Stimulated activated CD8-positive, alpha-beta memory T cell treated with anti-CD3 and anti-CD28 coated beads, Interleukin-4, amount 100 ng/mL, for 24 hours (primary cell): ENCODE measurements around the gene JAK1.
A peak's percentile ranks its signal among the peaks of the same experiment; 100 is the strongest.

Experiments
- DNase-seq: peaks from one replicate; pipeline ENCODE4 v3.0.0-alpha.2; 2020; ENCODE audit warnings: low read depth

The JAK1 gene

DNA sequence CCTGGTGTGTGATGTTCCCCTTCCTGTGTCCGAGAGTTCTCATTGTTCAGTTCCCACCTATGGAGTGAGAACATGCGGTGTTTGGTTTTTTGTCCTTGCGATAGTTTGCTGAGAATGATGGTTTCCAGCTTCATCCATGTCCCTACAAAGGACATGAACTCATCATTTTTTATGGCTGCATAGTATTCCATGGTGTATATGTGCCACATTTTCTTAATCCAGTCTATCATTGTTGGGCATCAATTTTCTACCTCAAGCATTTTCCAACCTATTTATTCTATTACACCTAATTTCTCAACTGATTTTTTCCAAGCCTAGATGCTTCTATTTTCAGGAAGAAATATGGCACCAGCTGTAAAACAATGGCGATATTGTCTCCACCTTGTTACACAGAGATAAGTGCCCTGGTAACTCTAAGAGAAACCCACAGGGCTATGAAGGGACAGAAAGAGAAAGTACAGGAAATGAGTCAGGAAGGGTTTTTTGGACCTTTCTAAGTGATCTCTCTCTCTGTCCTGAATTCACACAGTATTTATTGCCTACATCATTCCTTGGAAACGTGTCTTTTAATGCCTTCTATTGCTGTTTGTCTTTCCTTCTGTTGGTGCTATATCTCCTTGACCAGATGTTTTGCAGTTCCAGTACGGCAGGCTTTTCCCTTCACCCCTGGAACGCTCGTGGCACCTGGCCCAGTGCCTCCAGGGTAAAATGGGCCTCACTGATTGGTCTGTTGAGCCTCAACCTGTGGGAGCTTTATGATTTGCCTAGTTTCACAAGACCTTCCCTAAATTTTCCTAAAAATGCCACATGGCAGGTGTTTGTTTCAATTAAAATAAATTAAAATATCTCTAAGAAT is 14.6 kb upstream of the JAK1 start:
- DNase-seq = no peak

DNA sequence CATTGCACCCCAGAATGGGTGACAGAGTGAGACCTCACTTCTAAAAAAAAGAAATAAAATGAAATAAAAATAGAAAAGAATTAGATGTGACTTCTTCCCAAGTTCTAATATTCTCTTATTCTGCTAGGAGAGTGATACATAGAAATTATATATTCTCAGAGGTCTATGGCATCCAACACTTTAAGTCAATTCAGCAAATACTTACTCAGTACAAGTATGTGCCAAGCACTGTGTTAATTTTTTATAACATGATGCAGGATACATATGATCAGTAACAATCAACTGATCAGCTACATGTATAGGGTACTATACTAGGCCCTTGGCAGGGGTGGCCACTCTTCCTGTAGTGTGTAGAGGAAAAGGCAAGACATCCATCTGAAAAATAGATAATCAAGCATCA is 13.0 kb upstream of the JAK1 start:
- DNase-seq = no peak

DNA sequence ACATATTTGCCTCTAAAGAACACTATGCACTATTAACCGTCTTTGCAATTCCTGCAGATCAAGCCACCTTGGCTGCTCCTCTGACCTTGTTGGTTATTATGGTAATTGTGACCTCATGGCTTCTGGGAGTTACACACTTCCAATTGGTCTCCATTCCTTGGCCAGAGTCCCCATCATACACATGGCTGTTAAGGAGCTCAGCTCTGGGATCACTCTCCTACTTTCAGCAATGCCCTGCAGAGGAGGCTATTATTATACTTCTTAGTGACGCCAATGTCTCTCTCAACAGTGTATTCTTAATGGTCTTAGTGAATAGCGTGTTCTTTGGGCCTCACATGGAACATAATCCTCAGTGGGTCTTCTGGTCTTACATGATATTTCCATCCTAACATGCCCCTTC is 10.0 kb upstream of the JAK1 start:
- DNase-seq = no peak

DNA sequence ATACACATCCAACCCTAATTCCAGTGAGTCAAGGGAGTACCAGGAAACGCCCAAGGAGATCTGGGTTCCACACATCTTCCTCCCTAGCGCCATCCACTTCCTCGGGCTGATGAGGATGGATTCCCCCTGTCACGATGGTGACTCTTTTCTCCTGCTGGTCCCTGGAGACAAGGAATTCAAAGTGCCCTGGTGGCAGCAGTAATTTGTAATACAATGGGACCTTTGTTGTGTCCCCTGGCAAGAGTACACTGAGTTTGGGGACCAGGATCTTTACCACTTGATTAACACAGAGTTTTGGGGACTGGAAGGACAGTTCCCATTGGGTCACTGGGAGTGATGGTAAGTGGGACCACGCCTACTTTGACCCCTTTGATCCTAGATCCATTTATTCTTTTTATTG is 9.4 kb upstream of the JAK1 start:
- DNase-seq = no peak

GRCh38 chr1:64975127-64975526 is 8.8 kb upstream of the JAK1 start:
- no peak for DNase-seq

DNA sequence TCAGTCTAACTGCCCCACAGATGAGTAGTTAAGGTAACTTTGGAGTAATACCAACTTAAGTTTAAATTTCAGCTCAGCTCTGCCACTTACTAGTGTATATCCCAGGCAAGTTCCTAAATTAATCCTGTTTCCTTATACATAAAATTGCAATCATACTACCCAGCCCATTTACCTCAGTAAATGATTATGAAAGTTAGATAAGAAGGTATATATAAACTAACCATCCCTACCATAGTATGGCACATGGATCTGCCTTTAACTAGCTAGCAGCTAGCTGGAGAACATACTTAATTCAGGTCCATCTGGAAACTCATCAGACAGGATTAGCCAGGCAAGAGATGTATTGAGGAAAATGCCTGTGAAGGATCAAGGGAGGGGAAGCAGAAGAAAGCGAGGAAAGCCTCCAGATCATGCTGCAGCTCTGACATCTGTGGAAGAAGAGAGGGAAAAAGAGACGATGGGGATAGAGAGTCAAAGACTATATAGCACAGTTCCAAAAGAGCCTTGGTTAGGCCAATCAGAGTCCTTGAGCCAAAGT is 8.0 kb upstream of the JAK1 start:
- DNase-seq = no peak

GRCh38 chr1:64973061-64973647 is 6.8 kb upstream of the JAK1 start:
- DNase-seq = no peak

- DNase-seq = no peak
These were observed 3.1 kb upstream of the JAK1 start for GRCh38 chr1:64969305-64970046.

- no peak for DNase-seq
These were observed 1.0 kb upstream of the JAK1 start for GRCh38 chr1:64967381-64967780.

DNA sequence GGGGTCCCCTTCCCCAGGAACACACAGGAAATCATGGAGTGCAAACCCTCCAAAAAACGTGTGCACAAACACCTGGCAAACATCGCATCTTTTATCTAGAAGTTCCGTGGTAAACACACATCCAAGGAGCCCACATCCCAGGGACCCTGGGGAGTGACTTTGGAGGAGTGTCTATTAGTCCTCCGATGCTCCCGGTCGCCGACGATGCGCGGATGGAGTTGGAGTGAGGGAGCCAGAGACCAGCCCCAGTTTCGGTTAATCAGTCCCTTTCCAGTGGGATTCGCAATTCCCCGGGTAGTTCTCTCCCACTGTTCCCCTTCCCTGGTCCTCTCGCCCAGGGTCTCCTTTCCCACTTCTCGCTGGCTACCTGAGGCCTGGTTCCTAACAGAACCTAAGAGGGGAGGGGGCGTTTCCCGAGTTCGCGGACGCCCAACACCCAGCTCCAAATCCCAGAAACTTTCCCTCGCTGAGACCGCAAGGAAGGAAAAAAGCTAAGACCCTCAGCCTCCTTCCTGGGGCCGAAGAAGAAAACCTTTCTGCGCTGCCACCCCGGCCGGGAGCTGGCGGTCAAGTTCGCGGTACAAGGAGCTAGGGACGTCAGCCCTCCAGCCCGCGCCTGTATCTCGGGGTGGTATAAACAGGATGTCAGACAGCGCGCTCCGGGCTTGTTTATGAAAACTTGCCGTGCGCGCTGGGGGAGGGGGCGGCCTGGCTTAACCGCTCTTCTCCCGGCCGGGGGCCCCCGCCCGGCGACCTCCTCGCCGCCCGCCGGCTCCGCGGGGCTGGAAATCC is 787 bp downstream of the JAK1 start:
- DNase-seq = peak; percentile 47

DNA sequence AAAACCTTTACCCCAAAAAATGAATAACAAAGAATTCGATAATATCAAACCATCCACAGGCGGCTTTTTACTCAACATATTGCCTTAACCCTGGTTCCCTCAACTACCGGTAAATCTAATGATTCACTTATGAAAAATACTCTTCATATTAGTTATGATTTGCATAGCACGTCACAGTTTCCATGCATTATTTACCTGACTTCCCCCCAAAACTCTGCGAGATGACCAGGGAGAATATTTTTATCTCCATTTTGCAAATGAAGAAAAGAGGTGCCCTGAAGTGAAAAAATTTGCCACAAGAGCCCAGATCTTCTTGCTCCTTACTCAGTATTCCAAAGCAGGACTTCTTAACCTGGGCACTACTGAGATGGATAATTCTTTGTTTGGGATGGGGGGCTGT is 2.9 kb downstream of the JAK1 start:
- no peak for DNase-seq

GRCh38 chr1:64962441-64962840 is 3.9 kb downstream of the JAK1 start:
- DNase-seq = no peak

- DNase-seq = no peak
These were observed 4.4 kb downstream of the JAK1 start for GRCh38 chr1:64961923-64962322.

- DNase-seq = no peak
These were observed 5.6 kb downstream of the JAK1 start for GRCh38 chr1:64960731-64961130.

- no peak for DNase-seq
These were observed 6.4 kb downstream of the JAK1 start for GRCh38 chr1:64959986-64960385.

GRCh38 chr1:64956733-64957441 is 9.5 kb downstream of the JAK1 start:
- DNase-seq = no peak

DNA sequence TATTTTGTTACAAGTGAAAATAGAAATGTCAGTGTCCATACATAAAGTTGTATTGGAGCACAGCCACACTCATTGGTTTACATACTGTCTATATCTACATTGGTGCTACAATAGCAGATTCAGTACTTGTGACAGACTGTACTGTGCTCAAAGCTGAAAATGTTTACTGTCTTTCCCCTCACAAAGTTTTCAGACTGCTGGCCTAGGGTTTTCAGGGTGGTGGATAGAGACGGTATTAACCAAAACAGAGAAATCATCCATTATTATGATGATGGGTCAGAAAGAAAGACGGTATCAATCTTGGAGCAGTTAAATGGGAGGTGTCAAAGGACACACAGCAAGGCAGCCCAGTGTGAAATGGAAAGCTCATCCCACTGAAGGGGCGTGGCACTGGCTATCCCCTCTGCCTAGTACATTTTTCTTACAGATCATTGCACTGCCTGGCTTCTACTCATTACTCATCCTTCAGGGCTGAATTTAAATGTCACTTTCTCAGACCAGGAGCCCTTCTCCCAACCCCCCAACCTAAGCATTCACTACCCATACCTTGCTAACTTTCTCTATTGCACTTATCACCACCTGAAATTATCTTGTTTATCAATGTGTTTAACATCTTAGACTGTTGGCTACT is 10.2 kb downstream of the JAK1 start:
- DNase-seq = no peak

DNA sequence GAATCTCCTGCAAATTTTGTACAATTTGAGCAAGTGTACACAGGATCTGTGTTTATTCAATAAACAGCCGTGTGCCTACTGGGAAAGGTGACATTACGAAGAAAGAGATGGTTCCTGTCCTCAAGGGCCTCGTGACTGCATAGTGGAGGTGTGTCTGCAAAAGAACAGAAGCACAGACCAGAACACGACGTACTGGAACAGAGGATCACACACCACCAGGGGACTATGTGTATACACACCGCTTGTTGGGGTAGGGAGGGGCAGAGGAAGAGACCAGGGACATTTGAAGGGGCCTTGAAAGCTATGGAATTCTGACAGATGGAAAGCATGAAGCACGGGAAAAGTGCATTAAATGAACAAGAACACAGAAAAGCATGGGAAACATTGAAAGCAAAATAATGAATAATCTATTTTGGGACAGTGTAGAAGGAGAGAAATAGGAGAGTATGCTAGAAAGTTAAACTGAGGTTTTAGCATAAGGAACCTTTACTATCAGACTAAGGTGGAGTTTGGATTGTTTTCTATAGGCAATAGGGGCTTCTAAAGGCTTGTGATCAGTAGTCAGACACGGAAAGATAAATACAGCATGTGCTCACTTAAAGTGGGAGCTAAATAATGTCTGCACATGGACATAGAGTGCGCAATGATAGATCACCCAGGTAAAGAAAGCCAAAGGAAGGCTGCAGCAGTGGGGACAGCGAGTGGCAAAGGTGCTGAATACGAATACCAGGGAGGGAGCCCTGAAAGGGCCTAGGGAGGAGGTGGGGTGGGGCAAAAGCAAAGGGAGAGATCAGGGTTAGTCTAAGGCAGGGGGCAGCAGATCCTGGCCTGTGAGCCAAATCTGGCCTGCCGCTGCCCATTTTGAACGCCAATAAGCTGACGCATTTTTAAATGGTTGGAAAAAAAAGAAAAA is 11.0 kb downstream of the JAK1 start:
- DNase-seq = no peak

GRCh38 chr1:64953241-64953640 is 13.1 kb downstream of the JAK1 start:
- DNase-seq = no peak

GRCh38 chr1:64950284-64950809 is 16.0 kb downstream of the JAK1 start:
- no peak for DNase-seq
